Measurements from ENCODE around the gene VMP1. TPM values are rescaled to one million over a fixed set of nuclear protein-coding genes. Genes with fewer than 3 reads are reported as not detected.
A peak's percentile ranks its signal among the peaks of the same experiment; 100 is the strongest.

VMP1 gene
- total RNA-seq, 2 donors from 2014 or later, result 48.0 to 63.4 TPM

GRCh38 chr17:59702304-59702703, 5.2 kb upstream of the VMP1 start:
- Histone ChIP-seq H3K27ac (no peak overlapping the region), H3K36me3 (peaks cover 30% of the 10 kb centered on the region)
- TF ChIP-seq CTCF (IDR thresholded peaks at IDR 0.05), result no peak

GRCh38 chr17:59707971-59708430, 547 bp downstream of the VMP1 start:
- Histone ChIP-seq H3K9me3 (no peaks in the 10 kb centered on the region), H3K4me3 (peak overlapping the region; percentile 79 to 87), H3K27me3 (no peaks in the 10 kb centered on the region), H3K27ac (peak overlapping the region; percentile 94 to 95), H3K36me3 (no peaks in the 10 kb centered on the region), H3K4me1 (peaks cover 0 to 40% of the 10 kb centered on the region in 2 donors)
- no peak for DNase-seq (ENCODE audit: low spot score)
- no peak for TF ChIP-seq CTCF (IDR thresholded peaks at IDR 0.05)

More at GRCh38 chr17:59702304-59702703, 5.2 kb upstream of the VMP1 start:
- H3K4me1 ChIP-seq, result peaks cover 0 to 15% of the 10 kb centered on the region in 2 donors
- no peaks in the 10 kb centered on the region for H3K9me3 ChIP-seq
- DNase-seq (ENCODE audit: low spot score), result no peak
- H3K4me3 ChIP-seq, result no peak overlapping the region
- no peaks in the 10 kb centered on the region for H3K27me3 ChIP-seq

GRCh38 chr17:59711936-59712335, 4.5 kb downstream of the VMP1 start:
- TF ChIP-seq CTCF (IDR thresholded peaks at IDR 0.05), result no peak
- no peaks in the 10 kb centered on the region for H3K9me3 ChIP-seq
- H3K27ac ChIP-seq, result no peak overlapping the region
- no peaks in the 10 kb centered on the region for H3K27me3 ChIP-seq
- DNase-seq (ENCODE audit: low spot score), result no peak
- H3K4me1 ChIP-seq, result peaks cover 0 to 32% of the 10 kb centered on the region in 2 donors
- no peak overlapping the region for H3K4me3 ChIP-seq
- H3K36me3 ChIP-seq, result no peaks in the 10 kb centered on the region

- H3K4me1 ChIP-seq, result peaks cover 0 to 32% of the 10 kb centered on the region in 2 donors
- no peak for DNase-seq (ENCODE audit: low spot score)
- no peak overlapping the region for H3K4me3 ChIP-seq
- no peaks in the 10 kb centered on the region for H3K27me3 ChIP-seq
- no peak overlapping the region for H3K27ac ChIP-seq
- no peaks in the 10 kb centered on the region for H3K9me3 ChIP-seq
- no peaks in the 10 kb centered on the region for H3K36me3 ChIP-seq
- TF ChIP-seq CTCF (IDR thresholded peaks at IDR 0.05), result no peak
These were observed 5.4 kb downstream of the VMP1 start for GRCh38 chr17:59712862-59713261.

GRCh38 chr17:59714255-59714654, 6.8 kb downstream of the VMP1 start:
- TF ChIP-seq CTCF (IDR thresholded peaks at IDR 0.05), result no peak
- Histone ChIP-seq H3K27ac (no peak overlapping the region), H3K4me1 (peaks cover 0 to 18% of the 10 kb centered on the region in 2 donors), H3K36me3 (no peaks in the 10 kb centered on the region), H3K27me3 (no peaks in the 10 kb centered on the region), H3K9me3 (no peaks in the 10 kb centered on the region), H3K4me3 (no peak overlapping the region)
- no peak for DNase-seq (ENCODE audit: low spot score)

GRCh38 chr17:59716427-59716826, 9.0 kb downstream of the VMP1 start:
- H3K27me3 ChIP-seq, result no peaks in the 10 kb centered on the region
- DNase-seq (ENCODE audit: low spot score), result no peak
- H3K27ac ChIP-seq, result no peak overlapping the region
- H3K9me3 ChIP-seq, result no peaks in the 10 kb centered on the region
- no peak overlapping the region for H3K4me3 ChIP-seq
- H3K36me3 ChIP-seq, result no peaks in the 10 kb centered on the region
- TF ChIP-seq CTCF (IDR thresholded peaks at IDR 0.05), result no peak
- H3K4me1 ChIP-seq, result peaks cover 0 to 7% of the 10 kb centered on the region in 2 donors
